SK-N-MC (cell line): ENCODE data around the gene ASB15.

Experiments
- EZH2 ChIP-seq: fragments of 200-600 bp; sonication (generic); IDR thresholded peaks from one replicate; pipeline ENCODE4 v1.6.1; 2017; ENCODE audit warnings: antibody characterized with exemption
- POLR2AphosphoS5 ChIP-seq: IDR thresholded peaks from 2 replicates; pipeline ENCODE4 v1.6.1; 2012; ENCODE audit warnings: mild to moderate bottlenecking, low read depth, low read length, borderline replicate concordance

GRCh38 chr7:123680580-123680979 is 79.0 kb downstream of the ASB15 start:
- no peak for TF ChIP-seq EZH2
- no peak for TF ChIP-seq POLR2AphosphoS5
